ENCODE measurements around the gene CD200.

The CD200 gene

DNA sequence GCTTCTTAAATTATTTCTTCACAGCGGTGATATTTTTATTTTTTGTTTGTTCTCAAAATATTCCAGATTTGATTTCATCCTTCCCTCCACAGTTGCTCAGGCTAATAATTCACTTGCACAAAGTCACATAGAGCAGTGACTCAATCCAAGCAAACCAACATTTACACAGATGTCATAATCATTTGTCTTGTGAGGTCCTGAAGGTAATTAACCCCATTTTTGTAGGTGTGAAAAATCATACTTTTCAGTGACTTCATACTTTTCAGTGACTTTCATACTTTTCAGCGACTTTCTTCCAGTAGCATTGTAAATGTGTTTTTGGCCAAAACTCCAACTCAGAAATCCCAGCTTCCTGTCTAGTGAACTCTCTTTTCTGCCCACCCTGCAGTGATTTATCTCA, 32.1 kb downstream of the CD200 start:
- Histone ChIP-seq H3K9ac (ENCODE audit: low read length) (no peak overlapping the region), H3K36me3 (ENCODE audit: control insufficient read depth, low read depth, low read length) (peaks cover 39% of the 10 kb centered on the region), H3K4me1 (ENCODE audit: control insufficient read depth, low read depth, low read length) (peaks cover 4% of the 10 kb centered on the region), H3K9me3 (ENCODE audit: control insufficient read depth, low read depth, low read length) (no peaks in the 10 kb centered on the region), H3K27ac (ENCODE audit: low read length) (no peak overlapping the region), H3K4me3 (ENCODE audit: low read length) (no peak overlapping the region), H3K27me3 (ENCODE audit: control insufficient read depth, insufficient read depth, low read length) (no peaks in the 10 kb centered on the region)

DNA sequence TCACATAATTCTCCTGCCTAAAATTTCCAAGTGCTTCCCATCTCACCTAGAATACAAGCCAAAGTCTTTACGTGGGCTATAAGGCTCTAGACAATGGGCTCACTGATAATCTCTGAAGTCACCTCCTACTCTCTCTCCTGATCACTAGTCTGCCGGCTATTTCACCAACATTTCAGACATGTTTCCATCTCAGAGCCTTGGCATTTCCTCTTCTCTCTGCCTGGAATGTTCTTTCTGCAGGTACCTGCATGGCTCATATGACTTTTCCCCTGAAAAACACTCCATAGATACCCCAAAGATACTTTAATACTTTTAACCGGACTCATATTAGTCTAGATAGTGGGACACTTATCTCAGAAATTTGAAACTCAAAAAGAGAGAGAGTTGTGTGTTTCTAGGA, 32.7 kb downstream of the CD200 start:
- H3K36me3 ChIP-seq (ENCODE audit: control insufficient read depth, low read depth, low read length): peaks cover 39% of the 10 kb centered on the region
- H3K27ac ChIP-seq (ENCODE audit: low read length): no peak overlapping the region
- H3K9me3 ChIP-seq (ENCODE audit: control insufficient read depth, low read depth, low read length): no peaks in the 10 kb centered on the region
- H3K4me3 ChIP-seq (ENCODE audit: low read length): no peak overlapping the region
- H3K27me3 ChIP-seq (ENCODE audit: control insufficient read depth, insufficient read depth, low read length): no peaks in the 10 kb centered on the region
- peaks cover 4% of the 10 kb centered on the region for H3K4me1 ChIP-seq (ENCODE audit: control insufficient read depth, low read depth, low read length)
- H3K9ac ChIP-seq (ENCODE audit: low read length): no peak overlapping the region

DNA sequence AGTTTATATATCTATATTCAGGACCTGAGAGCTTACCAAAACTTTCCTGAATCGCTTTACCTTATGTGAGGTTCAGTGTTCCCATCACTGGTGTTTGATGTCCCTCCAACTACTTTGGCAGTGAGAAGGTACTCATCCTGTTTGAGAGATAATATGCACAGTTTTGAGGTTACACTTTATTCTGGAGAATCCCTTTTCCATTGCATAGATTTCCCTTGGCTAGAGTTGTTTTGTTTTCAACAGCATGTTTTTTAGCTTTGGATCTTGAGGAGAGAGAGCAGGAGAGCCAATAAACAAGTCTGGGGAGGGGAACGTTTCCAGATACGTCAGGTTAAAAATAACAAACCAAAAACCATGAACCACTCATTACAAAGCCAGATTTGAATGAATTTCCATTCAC, 33.6 kb downstream of the CD200 start:
- no peak overlapping the region for H3K27ac ChIP-seq (ENCODE audit: low read length)

GRCh38 chr3:112371569-112371968, 38.6 kb downstream of the CD200 start:
- Histone ChIP-seq H3K27ac (ENCODE audit: low read length) (no peak overlapping the region), H3K9me3 (ENCODE audit: control insufficient read depth, low read depth, low read length) (no peaks in the 10 kb centered on the region), H3K4me3 (ENCODE audit: low read length) (no peak overlapping the region), H3K9ac (ENCODE audit: low read length) (no peak overlapping the region), H3K36me3 (ENCODE audit: control insufficient read depth, low read depth, low read length) (peaks cover 3% of the 10 kb centered on the region), H3K27me3 (ENCODE audit: control insufficient read depth, insufficient read depth, low read length) (no peaks in the 10 kb centered on the region), H3K4me1 (ENCODE audit: control insufficient read depth, low read depth, low read length) (no peaks in the 10 kb centered on the region)

More for the DNA sequence above, 33.6 kb downstream of the CD200 start:
- no peaks in the 10 kb centered on the region for H3K27me3 ChIP-seq (ENCODE audit: control insufficient read depth, insufficient read depth, low read length)
- no peak overlapping the region for H3K4me3 ChIP-seq (ENCODE audit: low read length)
- peaks cover 36% of the 10 kb centered on the region for H3K36me3 ChIP-seq (ENCODE audit: control insufficient read depth, low read depth, low read length)
- H3K9me3 ChIP-seq (ENCODE audit: control insufficient read depth, low read depth, low read length): no peaks in the 10 kb centered on the region
- peaks cover 4% of the 10 kb centered on the region for H3K4me1 ChIP-seq (ENCODE audit: control insufficient read depth, low read depth, low read length)
- H3K9ac ChIP-seq (ENCODE audit: low read length): no peak overlapping the region

DNA sequence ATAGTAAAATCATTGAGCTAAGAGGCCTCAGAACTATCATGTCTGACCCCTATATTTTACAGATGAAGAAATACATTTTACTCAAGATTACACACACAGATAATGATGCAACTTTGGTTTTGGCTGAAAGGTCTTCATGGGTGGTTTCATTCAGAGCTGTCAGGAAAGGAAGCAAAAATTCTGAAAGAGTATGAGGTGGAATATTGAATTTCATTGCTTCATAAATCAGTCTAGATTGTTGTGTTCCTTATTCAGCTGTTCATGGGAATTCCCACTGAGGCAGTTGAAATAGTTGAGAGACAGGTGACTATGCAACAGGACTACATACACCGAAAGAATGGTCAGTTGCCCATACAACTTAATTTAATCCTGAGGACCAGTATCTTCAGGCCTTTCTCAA, 39.4 kb downstream of the CD200 start:
- Histone ChIP-seq H3K9ac (ENCODE audit: low read length) (no peak overlapping the region), H3K9me3 (ENCODE audit: control insufficient read depth, low read depth, low read length) (no peaks in the 10 kb centered on the region), H3K27ac (ENCODE audit: low read length) (no peak overlapping the region), H3K4me1 (ENCODE audit: control insufficient read depth, low read depth, low read length) (peaks cover 3% of the 10 kb centered on the region), H3K27me3 (ENCODE audit: control insufficient read depth, insufficient read depth, low read length) (no peaks in the 10 kb centered on the region), H3K4me3 (ENCODE audit: low read length) (no peak overlapping the region), H3K36me3 (ENCODE audit: control insufficient read depth, low read depth, low read length) (peaks cover 3% of the 10 kb centered on the region)

DNA sequence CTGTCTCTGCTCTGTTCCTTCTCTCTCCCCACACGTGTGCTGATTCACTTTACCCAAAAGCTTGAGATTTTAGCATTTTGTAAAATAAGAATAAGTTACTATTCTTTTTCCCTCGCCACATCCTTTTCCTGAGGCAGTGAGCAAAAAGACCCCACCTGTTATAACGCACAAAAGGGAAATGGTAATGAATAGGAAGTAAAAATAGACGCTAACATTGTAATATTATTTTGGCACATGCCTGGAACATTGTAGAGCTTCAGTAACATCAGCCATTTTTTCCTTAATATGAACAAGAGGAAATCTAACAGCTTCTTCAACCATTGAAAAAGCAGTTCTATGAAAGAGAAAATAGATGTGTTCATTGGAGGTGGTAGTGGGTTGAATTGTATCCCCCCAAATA, 40.5 kb downstream of the CD200 start:
- peaks cover 7% of the 10 kb centered on the region for H3K4me1 ChIP-seq (ENCODE audit: control insufficient read depth, low read depth, low read length)
- no peak overlapping the region for H3K4me3 ChIP-seq (ENCODE audit: low read length)
- H3K27ac ChIP-seq (ENCODE audit: low read length): no peak overlapping the region

DNA sequence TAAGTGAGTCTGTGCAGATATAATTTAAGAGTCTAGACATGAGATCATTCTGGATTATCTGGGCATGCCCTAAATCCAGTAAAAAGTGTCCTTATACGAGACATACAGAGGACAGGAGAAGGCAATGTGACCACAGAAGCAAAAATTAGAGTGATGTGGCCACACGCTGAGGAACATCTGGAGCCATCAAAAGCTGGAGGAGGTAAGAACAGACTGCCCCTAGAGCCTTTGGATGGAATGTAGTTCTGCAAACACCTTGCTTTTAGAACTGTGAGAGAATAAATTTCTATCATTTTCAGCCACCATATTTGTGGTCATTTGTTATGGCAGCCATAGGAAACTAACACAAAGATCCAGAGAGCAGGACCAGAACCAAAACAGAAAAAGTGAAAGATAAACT, 41.0 kb downstream of the CD200 start:
- no peaks in the 10 kb centered on the region for H3K36me3 ChIP-seq (ENCODE audit: control insufficient read depth, low read depth, low read length)
- H3K27me3 ChIP-seq (ENCODE audit: control insufficient read depth, insufficient read depth, low read length): no peaks in the 10 kb centered on the region
- no peak overlapping the region for H3K9ac ChIP-seq (ENCODE audit: low read length)
- H3K27ac ChIP-seq (ENCODE audit: low read length): no peak overlapping the region
- no peaks in the 10 kb centered on the region for H3K9me3 ChIP-seq (ENCODE audit: control insufficient read depth, low read depth, low read length)
- no peak overlapping the region for H3K4me3 ChIP-seq (ENCODE audit: low read length)
- peaks cover 7% of the 10 kb centered on the region for H3K4me1 ChIP-seq (ENCODE audit: control insufficient read depth, low read depth, low read length)

More for the DNA sequence above, 40.5 kb downstream of the CD200 start:
- Histone ChIP-seq H3K9ac (ENCODE audit: low read length) (no peak overlapping the region), H3K9me3 (ENCODE audit: control insufficient read depth, low read depth, low read length) (no peaks in the 10 kb centered on the region), H3K27me3 (ENCODE audit: control insufficient read depth, insufficient read depth, low read length) (no peaks in the 10 kb centered on the region), H3K36me3 (ENCODE audit: control insufficient read depth, low read depth, low read length) (no peaks in the 10 kb centered on the region)

DNA sequence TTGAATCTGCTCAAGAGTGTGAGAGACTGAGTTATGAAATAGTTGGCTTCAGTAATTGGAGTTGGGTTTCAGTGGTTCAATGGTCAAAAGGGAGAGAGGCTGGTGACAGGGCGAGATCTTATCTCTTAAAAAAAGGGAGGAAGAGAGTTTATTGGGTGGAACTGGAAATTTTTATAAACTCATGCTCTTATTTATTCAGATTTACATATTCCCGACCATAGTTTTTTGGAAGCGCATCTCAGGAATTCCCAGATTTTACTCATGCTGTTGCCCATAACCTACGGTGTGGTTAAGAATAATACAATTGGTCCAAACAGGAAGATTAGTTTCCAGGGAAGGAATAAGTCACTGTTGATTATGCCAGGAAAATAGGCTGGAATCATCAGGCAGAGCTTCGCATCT, 41.4 kb downstream of the CD200 start:
- Histone ChIP-seq H3K36me3 (ENCODE audit: control insufficient read depth, low read depth, low read length) (no peaks in the 10 kb centered on the region), H3K4me1 (ENCODE audit: control insufficient read depth, low read depth, low read length) (peaks cover 7% of the 10 kb centered on the region), H3K27ac (ENCODE audit: low read length) (no peak overlapping the region), H3K27me3 (ENCODE audit: control insufficient read depth, insufficient read depth, low read length) (no peaks in the 10 kb centered on the region), H3K4me3 (ENCODE audit: low read length) (no peak overlapping the region), H3K9me3 (ENCODE audit: control insufficient read depth, low read depth, low read length) (no peaks in the 10 kb centered on the region), H3K9ac (ENCODE audit: low read length) (no peak overlapping the region)

DNA sequence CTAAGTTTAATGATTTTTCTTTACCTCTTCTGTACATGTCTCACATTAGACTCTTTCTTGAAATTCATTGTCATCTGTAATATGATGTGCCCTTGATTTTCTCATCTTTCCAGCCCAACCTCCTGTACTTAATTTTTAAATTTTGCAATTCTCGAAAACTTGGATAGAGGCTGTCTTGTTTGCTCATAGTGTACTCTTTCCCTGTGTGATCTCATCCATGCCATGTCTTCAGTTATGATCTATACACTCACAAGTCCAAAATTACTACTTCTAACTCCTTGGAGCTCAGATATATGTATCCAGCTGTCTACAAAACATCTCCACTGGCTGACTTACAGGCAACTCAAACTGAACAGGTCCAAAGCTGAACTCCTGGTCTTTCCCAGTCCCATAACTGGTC, 42.2 kb downstream of the CD200 start:
- no peak overlapping the region for H3K9ac ChIP-seq (ENCODE audit: low read length)
- peaks cover 7% of the 10 kb centered on the region for H3K4me1 ChIP-seq (ENCODE audit: control insufficient read depth, low read depth, low read length)
- H3K36me3 ChIP-seq (ENCODE audit: control insufficient read depth, low read depth, low read length): no peaks in the 10 kb centered on the region
- H3K27ac ChIP-seq (ENCODE audit: low read length): no peak overlapping the region
- no peaks in the 10 kb centered on the region for H3K9me3 ChIP-seq (ENCODE audit: control insufficient read depth, low read depth, low read length)
- H3K27me3 ChIP-seq (ENCODE audit: control insufficient read depth, insufficient read depth, low read length): no peaks in the 10 kb centered on the region
- H3K4me3 ChIP-seq (ENCODE audit: low read length): no peak overlapping the region

GRCh38 chr3:112376241-112376911, 43.4 kb downstream of the CD200 start:
- H3K9ac ChIP-seq (ENCODE audit: low read length): no peak overlapping the region

DNA sequence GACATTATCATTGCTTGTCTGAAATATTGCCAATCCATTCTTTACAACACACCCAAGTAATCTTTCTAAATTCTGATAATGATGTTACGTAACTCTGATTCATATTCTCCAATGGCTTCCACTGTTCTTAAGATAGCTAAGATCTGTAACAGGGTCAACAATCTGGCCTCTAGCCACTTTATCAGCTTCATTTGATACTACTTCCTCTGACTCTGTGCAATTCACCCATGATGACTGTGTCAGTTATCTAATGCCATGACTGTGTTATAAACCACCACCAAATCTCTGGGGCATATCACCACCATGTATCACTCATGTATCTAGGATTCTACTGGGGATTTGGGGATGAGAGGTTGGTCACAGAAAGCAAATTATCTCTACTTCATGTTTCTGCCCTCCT, 44.0 kb downstream of the CD200 start:
- H3K4me1 ChIP-seq (ENCODE audit: control insufficient read depth, low read depth, low read length): peaks cover 7% of the 10 kb centered on the region
- H3K36me3 ChIP-seq (ENCODE audit: control insufficient read depth, low read depth, low read length): no peaks in the 10 kb centered on the region
- H3K9ac ChIP-seq (ENCODE audit: low read length): no peak overlapping the region
- H3K27me3 ChIP-seq (ENCODE audit: control insufficient read depth, insufficient read depth, low read length): no peaks in the 10 kb centered on the region
- no peaks in the 10 kb centered on the region for H3K9me3 ChIP-seq (ENCODE audit: control insufficient read depth, low read depth, low read length)
- H3K4me3 ChIP-seq (ENCODE audit: low read length): no peak overlapping the region
- H3K27ac ChIP-seq (ENCODE audit: low read length): no peak overlapping the region

More at GRCh38 chr3:112376241-112376911, 43.4 kb downstream of the CD200 start:
- H3K9me3 ChIP-seq (ENCODE audit: control insufficient read depth, low read depth, low read length): no peaks in the 10 kb centered on the region
- H3K36me3 ChIP-seq (ENCODE audit: control insufficient read depth, low read depth, low read length): no peaks in the 10 kb centered on the region
- peaks cover 7% of the 10 kb centered on the region for H3K4me1 ChIP-seq (ENCODE audit: control insufficient read depth, low read depth, low read length)
- no peaks in the 10 kb centered on the region for H3K27me3 ChIP-seq (ENCODE audit: control insufficient read depth, insufficient read depth, low read length)
- H3K4me3 ChIP-seq (ENCODE audit: low read length): no peak overlapping the region
- no peak overlapping the region for H3K27ac ChIP-seq (ENCODE audit: low read length)

DNA sequence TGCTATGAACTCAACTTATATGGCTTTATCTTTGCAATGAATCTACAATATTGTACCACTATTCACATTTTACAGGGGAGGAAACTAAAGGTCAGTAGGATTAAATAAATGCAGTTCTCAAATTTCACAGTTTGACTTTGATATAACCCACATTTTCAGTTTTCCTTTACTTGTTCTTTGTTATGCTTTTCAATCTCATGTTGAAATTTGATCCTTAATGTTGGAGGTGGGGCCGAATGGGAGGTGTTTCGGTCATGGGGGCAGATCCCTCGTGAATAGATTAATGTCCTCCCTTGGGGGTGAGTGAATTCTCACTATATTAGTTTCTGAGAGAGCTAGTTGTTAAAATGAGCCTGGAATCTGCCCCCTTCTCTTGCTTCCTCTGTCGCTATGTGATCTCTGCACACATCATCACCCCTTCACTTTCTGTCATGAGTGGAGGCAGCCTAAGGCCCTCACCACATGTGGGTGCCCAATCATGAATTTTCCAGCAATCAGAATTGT, 44.7 kb downstream of the CD200 start:
- H3K9me3 ChIP-seq (ENCODE audit: control insufficient read depth, low read depth, low read length): no peaks in the 10 kb centered on the region
- H3K4me3 ChIP-seq (ENCODE audit: low read length): no peak overlapping the region
- peaks cover 7% of the 10 kb centered on the region for H3K4me1 ChIP-seq (ENCODE audit: control insufficient read depth, low read depth, low read length)
- no peak overlapping the region for H3K9ac ChIP-seq (ENCODE audit: low read length)
- H3K27me3 ChIP-seq (ENCODE audit: control insufficient read depth, insufficient read depth, low read length): no peaks in the 10 kb centered on the region
- no peaks in the 10 kb centered on the region for H3K36me3 ChIP-seq (ENCODE audit: control insufficient read depth, low read depth, low read length)
- no peak overlapping the region for H3K27ac ChIP-seq (ENCODE audit: low read length)

All from iPS-18a (cell line).